HTERT RPE-1 (cell line): ENCODE results near the gene TAS2R60.
"Not testable (repeated sequence)": the region's sequence is repeated elsewhere in the genome, so short reads cannot be mapped to it uniquely, and the experiment has no call there.

Experiments
- in situ Hi-C: fragments of 300-500 bp; cut with MboI; formaldehyde crosslinking; loops from 4 replicates; pipeline ENCODE4 v1.14.3; 2020; ENCODE audit warnings: low sequenced_read_pairs

Gene TAS2R60

GRCh38 chr7:143410521-143411004, 32.7 kb upstream of the TAS2R60 start:
- in situ Hi-C loops = no loop called here

- in situ Hi-C loops = no loop called here
Measured at GRCh38 chr7:143411976-143412708, 31.1 kb upstream of the TAS2R60 start.

- in situ Hi-C loops = no loop called here
Measured at GRCh38 chr7:143413123-143413522, 30.1 kb upstream of the TAS2R60 start.

- in situ Hi-C loops = not testable (repeated sequence)
Measured at GRCh38 chr7:143415209-143415608, 28.0 kb upstream of the TAS2R60 start.

- in situ Hi-C loops = no loop called here
Measured at GRCh38 chr7:143415742-143416397, 27.4 kb upstream of the TAS2R60 start.

- in situ Hi-C loops = no loop called here
Measured at GRCh38 chr7:143416565-143417149, 26.6 kb upstream of the TAS2R60 start.

- in situ Hi-C loops = no loop called here
Measured at GRCh38 chr7:143417734-143418383, 25.4 kb upstream of the TAS2R60 start.

GRCh38 chr7:143418681-143419458, 24.4 kb upstream of the TAS2R60 start:
- in situ Hi-C loops = no loop called here

GRCh38 chr7:143419880-143420279, 23.4 kb upstream of the TAS2R60 start:
- in situ Hi-C loops = no loop called here

- in situ Hi-C loops = not testable (repeated sequence)
Measured at GRCh38 chr7:143420624-143421023, 22.6 kb upstream of the TAS2R60 start.

- in situ Hi-C loops = no loop called here
Measured at GRCh38 chr7:143422033-143422432, 21.2 kb upstream of the TAS2R60 start.

GRCh38 chr7:143424476-143424875, 18.8 kb upstream of the TAS2R60 start:
- in situ Hi-C loops = not testable (repeated sequence)

GRCh38 chr7:143426479-143427142, 16.6 kb upstream of the TAS2R60 start:
- in situ Hi-C loops = no loop called here

GRCh38 chr7:143429770-143430698, 13.2 kb upstream of the TAS2R60 start:
- in situ Hi-C loops = no loop called here

- in situ Hi-C loops = no loop called here
Measured at GRCh38 chr7:143431109-143431508, 12.1 kb upstream of the TAS2R60 start.

GRCh38 chr7:143433759-143434158, 9.5 kb upstream of the TAS2R60 start:
- in situ Hi-C loops = no loop called here

GRCh38 chr7:143434660-143435059, 8.6 kb upstream of the TAS2R60 start:
- in situ Hi-C loops = no loop called here

GRCh38 chr7:143435266-143435665, 8.0 kb upstream of the TAS2R60 start:
- in situ Hi-C loops = no loop called here

GRCh38 chr7:143436325-143436946, 6.8 kb upstream of the TAS2R60 start:
- in situ Hi-C loops = no loop called here
